Transverse colon (tissue), 1 donor: ENCODE data around the gene ZSCAN5C.

ENCODE experiments used
- EP300 ChIP-seq: sonication (generic); formaldehyde crosslinking; IDR thresholded peaks from one replicate; pipeline ENCODE4 v1.6.1; 2017; ENCODE audit warnings: antibody characterized with exemption, low read depth
- POLR2A ChIP-seq: fragments of 450-650 bp; IDR thresholded peaks from one replicate; pipeline ENCODE4 v1.6.1; 2016; ENCODE audit warnings: antibody characterized with exemption, mild to moderate bottlenecking, moderate library complexity

DNA sequence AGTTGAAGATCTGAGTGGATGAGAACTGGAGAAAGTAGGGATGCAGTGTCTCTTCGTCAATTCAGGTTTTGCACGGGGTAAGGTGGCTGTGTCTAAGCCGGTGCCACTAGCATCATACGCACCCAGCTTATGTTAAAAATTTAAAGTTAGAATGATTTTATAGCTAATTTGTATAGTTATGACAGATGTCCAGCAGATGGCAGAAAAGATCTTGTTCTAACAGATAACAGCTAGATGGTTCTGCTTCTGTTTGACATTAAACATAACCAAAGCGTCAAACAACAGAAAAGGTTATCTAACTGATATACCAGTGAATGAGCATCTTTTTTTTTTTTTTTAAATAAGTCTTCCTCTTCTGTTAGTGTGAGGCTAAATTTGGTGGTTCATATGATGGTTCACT lies 51.7 kb downstream of the ZSCAN5C start:
- TF ChIP-seq EP300 (no peak), POLR2A (no peak)
